ENCODE measurements around the gene RASGRF1.

DNA sequence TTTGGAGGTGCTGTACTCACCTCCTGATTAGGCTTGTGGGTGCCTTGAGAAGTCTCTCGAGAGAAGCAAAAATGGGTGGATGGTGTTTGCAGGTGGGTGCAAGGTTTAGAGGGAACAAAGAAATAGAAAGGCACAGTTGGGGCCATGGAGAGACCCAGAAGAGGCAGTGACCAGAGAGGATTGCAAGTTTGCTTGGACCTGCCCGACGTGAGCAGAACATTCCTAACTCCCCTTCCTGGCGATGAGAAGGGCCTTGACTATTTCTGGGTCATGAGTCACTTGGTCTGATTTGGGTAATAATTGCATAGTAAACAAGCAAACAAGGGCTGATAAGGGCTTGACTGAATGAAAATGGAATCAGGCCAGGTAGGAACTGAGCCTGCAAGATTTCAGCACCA is 138.7 kb downstream of the RASGRF1 start:
- TF ChIP-seq, protein P1, sequence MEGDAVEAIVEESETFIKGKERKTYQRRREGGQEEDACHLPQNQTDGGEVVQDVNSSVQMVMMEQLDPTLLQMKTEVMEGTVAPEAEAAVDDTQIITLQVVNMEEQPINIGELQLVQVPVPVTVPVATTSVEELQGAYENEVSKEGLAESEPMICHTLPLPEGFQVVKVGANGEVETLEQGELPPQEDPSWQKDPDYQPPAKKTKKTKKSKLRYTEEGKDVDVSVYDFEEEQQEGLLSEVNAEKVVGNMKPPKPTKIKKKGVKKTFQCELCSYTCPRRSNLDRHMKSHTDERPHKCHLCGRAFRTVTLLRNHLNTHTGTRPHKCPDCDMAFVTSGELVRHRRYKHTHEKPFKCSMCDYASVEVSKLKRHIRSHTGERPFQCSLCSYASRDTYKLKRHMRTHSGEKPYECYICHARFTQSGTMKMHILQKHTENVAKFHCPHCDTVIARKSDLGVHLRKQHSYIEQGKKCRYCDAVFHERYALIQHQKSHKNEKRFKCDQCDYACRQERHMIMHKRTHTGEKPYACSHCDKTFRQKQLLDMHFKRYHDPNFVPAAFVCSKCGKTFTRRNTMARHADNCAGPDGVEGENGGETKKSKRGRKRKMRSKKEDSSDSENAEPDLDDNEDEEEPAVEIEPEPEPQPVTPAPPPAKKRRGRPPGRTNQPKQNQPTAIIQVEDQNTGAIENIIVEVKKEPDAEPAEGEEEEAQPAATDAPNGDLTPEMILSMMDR (IDR thresholded peaks at IDR 0.05) = no peak
- no peak for TF ChIP-seq EP300 (IDR thresholded peaks at IDR 0.05; ENCODE audit: low read depth)
